Urinary bladder (tissue), 4 donors: ENCODE data around the gene C22orf23. TPM values are rescaled to one million over a fixed set of nuclear protein-coding genes. Genes with fewer than 3 reads are reported as not detected.
"Not testable (repeated sequence)": the region's sequence is repeated elsewhere in the genome, so short reads cannot be mapped to it uniquely, and the experiment has no call there.

Source experiments
- DNase-seq: peaks from one replicate; pipeline ENCODE4 v3.0.0-alpha.2; 2015; ENCODE audit errors: extremely low spot score
- H3K27ac ChIP-seq: one replicate; pipeline ENCODE4 v1.5.1; 2013; ENCODE audit warnings: low read depth, mild to moderate bottlenecking, moderate library complexity
- H3K36me3 ChIP-seq: one replicate; pipeline ENCODE4 v1.6.1; 2013; ENCODE audit warnings: mild to moderate bottlenecking, moderate library complexity; ENCODE audit not compliant: insufficient read depth
- H3K4me1 ChIP-seq: one replicate; pipeline ENCODE4 v1.6.1; 2013; ENCODE audit warnings: mild to moderate bottlenecking, moderate library complexity; ENCODE audit not compliant: insufficient read depth
- H3K4me3 ChIP-seq: one replicate; pipeline ENCODE4 v1.5.1; 2013; ENCODE audit warnings: low read depth, low read length
- WGBS: extraction: QIAGEN DNeasy Blood & Tissue Kit; methylation state at CpG from one replicate; pipeline ENCODE4 v1.1.7; 2013; 5-methylcytosine and 5-hydroxymethylcytosine counted together
- polyA plus RNA-seq: library from polyadenylated mRNA; stranded (reverse); fragments of 200-250 nt; gene quantifications from one replicate; pipeline ENCODE4 v1.2.3, GENCODE V29; 2013
- total RNA-seq: library from RNA; depleted of rRNA; stranded (reverse); fragments of >200 nt; gene quantifications from one replicate; pipeline ENCODE4 v1.2.3, GENCODE V29; 2014
- donor health status: healthy with polysubstance abuse.
- donor health status: healthy.

The C22orf23 gene
- total and polyA plus RNA-seq, 2 donors = 0.26 to 0.95 TPM

DNA sequence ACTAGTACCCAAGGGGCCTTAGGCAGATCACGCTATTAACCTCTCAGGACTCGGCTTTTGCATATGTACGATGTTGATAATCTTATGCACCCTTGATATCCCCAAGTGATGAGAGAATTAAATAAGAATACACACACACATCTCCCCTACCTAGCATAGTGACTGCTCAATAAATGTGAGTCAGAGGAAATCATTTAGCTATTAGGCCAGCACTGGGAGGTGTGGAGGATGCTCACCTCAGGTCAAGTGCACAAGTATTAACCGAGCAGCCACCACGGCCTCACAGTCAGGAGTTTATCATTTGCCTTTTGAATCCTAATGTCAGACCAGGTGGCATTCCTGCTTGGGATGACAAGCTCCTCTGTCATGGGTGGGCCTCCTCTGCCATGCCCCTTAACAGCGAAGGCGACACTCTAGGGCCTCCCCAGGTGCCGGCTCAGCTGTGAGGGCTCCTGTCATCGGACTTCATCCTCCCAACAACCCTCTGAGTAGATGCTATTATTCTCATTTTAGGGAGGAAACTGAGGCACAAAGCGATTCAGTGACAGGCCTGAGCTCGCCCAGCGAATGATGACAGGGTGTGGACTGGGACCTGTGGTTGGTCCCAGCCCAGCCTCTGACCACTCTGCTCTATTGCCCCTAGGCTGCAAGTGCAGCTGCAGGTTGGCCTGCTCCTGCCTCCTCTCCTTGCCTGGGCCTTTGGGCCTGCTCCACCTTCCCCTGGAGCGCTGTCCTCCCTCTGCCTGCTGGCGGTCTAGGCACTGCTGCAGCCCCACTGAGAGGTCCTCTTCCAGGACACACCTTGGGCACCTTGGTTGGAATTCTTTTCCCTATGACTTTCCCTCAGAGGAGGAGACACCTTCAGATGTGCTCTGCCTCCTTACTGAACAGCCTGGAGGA lies 36.0 kb upstream of the C22orf23 start:
- no peak overlapping the region for H3K27ac ChIP-seq
- no peak overlapping the region for H3K4me3 ChIP-seq
- H3K36me3 ChIP-seq = no peaks in the 10 kb centered on the region
- H3K4me1 ChIP-seq = no peaks in the 10 kb centered on the region
- DNase-seq = no peak
- WGBS = 83% methylated on average over 14 of the region's 14 CpGs

DNA sequence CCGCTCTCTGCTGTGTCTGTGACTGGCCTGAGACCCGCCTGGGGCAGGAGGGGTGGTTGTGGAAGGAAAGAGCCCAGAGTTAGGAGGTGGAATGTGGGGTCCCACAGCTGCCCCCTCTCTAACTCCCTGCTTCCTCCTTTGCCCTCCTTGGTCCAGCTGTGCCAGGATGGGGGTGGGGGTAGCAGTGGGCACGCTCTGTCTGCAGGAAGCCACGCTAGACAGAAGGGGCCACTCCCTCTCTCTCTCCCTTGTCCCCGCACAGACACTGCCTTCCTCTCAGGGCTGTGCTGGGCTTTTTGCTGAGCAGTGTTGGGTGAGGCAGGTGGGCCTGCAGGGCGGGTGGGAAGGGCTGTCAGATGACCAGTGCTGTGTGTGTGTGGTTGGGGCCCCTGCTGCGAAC lies 33.0 kb upstream of the C22orf23 start:
- no peak for DNase-seq
- 84% methylated on average over 7 of the region's 7 CpGs for WGBS
- no peaks in the 10 kb centered on the region for H3K36me3 ChIP-seq
- no peak overlapping the region for H3K27ac ChIP-seq
- H3K4me1 ChIP-seq = no peaks in the 10 kb centered on the region
- H3K4me3 ChIP-seq = no peak overlapping the region

DNA sequence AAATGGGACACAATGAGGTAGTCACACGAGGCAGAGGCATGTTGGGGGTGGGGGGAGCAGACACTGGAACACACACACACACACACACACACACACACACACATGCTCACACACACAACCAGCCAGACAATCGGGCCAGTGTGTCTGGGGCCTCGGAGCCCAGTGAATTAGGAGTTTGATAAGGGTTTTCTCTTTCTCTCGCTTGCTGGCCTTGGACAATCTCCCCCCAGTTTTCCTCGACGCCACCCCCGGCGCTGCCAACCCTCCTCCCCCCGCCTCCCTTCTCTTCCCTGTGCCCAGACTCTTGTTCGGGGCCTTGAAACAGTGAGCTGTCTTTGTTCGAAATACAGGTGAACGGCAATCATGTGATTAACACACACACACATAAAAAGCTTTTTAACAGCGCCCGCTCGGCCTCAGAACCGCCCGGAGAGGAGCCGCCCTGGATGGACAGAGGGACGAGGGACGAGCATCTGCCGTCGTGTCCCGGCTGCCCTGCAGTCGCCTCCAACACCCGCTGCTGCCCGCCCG lies 32.4 kb upstream of the C22orf23 start:
- no peak overlapping the region for H3K4me3 ChIP-seq
- 86% methylated on average over 27 of the region's 27 CpGs for WGBS
- H3K4me1 ChIP-seq = no peaks in the 10 kb centered on the region
- no peak for DNase-seq
- H3K36me3 ChIP-seq = no peaks in the 10 kb centered on the region
- no peak overlapping the region for H3K27ac ChIP-seq

DNA sequence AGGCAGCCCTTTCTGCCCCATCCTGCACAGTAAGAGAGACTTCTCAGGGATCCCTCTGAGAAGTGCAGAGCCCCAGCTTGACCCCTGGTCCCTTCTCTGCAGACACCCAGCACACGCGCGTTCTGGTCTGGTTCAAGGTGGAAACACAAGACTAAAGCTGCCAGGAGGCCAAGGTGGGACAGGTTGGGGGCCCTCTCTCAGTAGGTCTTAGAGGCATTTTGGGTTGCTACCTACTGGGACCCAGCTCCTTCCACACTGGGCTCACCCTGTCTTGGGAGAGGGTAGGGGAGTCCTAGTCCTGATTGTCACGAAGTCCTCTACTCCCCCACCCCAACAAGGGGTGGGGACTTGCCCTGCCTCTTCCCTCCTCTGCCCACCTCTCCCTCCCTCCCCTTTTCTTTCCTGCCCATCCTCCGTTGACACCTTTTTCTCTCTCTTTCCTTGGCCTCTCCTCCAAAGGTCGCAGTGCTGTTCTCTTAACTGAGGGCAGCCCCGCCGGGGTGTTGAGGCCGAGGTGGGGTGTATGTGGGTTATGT lies 31.7 kb upstream of the C22orf23 start:
- Histone ChIP-seq H3K36me3 (no peaks in the 10 kb centered on the region), H3K4me1 (no peaks in the 10 kb centered on the region), H3K4me3 (no peak overlapping the region), H3K27ac (no peak overlapping the region)
- WGBS = 84% methylated on average over 9 of the region's 9 CpGs
- no peak for DNase-seq

DNA sequence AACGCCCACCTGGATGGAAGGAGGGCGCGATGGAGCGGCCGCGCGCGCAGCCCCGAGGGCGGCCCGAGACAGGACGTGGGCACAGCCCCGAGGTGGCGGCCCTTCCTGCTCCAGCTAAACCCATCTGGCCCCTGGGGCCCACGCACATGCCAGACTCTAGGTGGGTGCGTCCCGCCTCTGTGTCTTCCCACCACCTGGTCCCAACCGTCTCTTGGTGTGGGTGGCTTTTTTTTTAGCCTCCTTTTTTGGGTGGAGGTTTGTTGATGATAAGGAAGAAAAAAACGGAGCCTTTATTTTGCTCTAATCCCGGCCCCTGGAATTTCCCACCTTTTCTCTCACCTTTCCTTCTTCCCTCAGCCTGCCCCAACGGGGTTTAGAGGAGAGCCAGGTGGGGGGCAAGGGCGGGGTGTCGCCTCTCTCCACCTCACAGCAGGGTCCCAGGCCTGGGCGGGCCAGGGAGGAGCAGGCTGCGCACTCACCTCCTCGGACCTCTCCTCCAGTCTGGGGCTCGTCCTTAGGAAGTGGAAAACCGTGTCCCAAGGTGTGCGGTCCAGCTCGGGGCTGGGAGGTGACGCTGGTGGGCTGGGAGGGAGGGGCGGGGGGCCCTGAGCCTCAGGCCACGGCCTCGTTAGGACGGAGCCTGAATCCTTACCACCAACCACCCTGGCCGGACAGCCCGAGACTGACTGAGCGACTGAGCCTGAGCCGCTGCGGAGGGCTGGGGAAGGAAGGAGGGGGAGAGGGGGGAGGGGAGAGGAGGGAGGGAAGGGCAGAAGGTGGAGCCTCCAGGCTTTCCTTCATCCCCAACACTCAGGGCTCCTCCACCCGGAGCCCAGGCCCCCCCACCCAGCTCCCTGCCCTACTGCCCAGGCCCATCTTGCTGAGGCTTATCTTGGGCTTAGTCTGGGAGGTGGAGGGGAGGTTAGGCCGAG lies 30.7 kb upstream of the C22orf23 start, which contains the start of gene SOX10:
Gene SOX10 (minus strand): TSS at position 696 of the 932 bp plus-strand sequence. CDS start 771 bp downstream, outside the sequence.
- Histone ChIP-seq H3K4me3 (no peak within 1 kb of the TSS), H3K4me1 (no peaks in the 10 kb centered on the region), H3K36me3 (no peaks in the 10 kb centered on the region), H3K27ac (no peak within 1 kb of the TSS)
- no peak for DNase-seq
- WGBS = 69% methylated on average over 42 of the region's 42 CpGs

DNA sequence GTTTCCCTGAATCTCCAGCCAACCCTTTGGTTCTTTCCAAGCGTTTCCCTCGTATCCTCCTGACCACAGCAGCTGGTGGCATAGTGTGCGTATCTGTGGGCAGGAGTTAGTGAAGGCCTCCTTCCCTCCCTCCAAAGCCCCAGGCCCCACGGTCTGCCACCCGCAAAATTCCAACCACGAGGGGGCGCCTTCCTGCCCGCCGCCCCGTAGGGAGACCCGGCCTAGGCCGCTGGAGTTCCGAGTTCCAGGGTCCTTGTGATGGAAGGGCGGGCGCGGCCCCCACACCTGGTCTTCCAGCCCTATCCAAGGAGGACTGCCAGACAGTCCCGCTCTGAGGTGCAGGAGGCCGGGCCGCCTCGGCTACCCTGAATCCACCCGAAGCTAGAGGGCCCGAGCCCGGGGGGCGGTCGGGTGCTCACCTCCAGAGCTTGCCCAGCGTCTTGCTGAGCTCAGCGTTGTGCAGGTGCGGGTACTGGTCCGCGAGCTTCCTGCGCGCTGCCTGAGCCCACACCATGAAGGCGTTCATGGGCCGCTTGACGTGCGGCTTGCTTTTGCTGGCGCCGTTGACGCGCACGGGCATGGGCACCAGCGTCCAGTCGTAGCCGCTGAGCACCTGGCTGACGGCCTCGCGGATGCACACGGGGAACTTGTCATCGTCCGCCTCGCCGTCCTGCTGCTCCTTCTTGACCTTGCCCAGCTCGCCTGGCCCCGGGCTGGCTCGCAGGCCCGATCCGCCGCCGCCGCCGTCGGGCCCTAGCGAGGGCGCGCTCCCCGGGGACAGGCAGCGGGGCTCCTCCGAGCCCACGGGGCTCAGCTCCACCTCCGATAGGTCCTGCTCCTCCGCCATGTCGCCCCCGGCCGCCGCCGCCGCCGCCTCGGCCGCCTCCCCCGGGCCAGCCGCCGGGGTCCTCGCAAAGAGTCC lies 29.8 kb upstream of the C22orf23 start:
- Histone ChIP-seq H3K36me3 (no peaks in the 10 kb centered on the region), H3K4me1 (no peaks in the 10 kb centered on the region), H3K27ac (no peak overlapping the region), H3K4me3 (no peak overlapping the region)
- no peak for DNase-seq
- 50% methylated on average over 84 of the region's 84 CpGs for WGBS

DNA sequence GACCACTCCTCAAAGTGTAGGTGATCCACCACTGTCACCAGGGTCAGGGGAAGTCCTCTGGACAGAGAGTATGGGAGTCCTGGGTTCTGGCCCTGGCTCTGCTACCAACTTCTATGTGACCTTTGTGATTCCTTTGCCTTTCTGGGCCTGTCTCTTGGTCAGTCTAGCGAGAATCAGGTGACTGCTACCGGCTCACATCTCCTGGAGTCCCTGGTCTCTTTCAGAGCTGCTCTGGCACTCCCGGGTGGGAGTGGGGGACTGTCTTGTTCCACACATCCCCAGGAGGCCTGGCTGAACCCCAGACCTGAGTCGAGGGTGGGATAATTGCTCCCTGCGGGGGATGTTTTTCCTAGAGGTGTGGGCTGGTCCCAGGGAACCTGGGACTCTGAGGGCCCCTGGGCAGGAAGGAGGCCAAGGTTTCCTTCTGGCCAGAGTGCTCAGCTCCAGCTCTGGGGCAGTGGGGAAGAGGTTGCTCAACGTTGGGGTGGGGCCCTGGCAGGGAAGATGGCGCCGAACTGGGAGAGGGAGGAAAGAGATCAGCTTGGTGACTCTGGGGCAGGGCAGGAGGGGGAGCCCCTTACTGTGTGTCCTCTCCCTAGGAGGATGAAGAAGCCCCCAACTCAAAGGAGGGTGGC lies 28.9 kb upstream of the C22orf23 start:
- H3K27ac ChIP-seq = no peak overlapping the region
- 80% methylated on average over 8 of the region's 8 CpGs for WGBS
- no peaks in the 10 kb centered on the region for H3K4me1 ChIP-seq
- no peaks in the 10 kb centered on the region for H3K36me3 ChIP-seq
- H3K4me3 ChIP-seq = no peak overlapping the region
- no peak for DNase-seq

DNA sequence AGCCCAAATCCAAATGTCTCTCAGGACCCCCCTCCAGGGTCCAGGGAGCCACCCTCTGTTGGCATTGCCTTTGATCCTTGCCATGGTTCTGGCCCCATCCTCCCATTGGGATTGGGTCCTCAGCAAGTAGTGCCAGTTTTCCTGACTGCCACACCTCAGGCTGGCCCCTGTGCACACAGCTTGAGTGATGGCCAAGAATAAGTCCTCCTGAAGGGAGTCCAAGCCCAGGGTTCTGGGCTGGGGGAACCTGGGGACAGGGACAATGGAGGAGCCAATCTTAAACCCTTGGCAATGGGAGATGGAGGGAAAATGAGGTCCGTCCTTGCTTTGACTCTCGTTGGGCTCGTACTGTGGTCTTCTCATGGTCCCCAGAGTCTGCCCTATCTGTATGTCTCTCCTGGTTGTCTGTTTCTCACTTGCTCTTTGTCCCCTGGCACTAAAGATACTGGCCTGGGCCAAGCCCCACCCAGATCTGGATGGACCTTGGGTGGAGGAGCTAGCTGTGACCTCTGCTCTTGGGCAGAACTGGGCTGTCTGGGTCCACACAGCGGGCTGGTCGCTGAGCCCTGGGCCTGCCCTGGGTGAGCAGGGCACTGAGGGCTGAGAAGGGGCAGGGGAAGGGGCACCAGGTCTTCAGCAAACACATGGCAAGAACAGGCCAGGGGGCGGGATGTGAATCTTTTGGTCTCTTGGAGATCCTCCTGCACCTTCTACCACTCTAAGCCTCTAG lies 28.0 kb upstream of the C22orf23 start:
- WGBS = 92% methylated on average over 6 of the region's 6 CpGs
- Histone ChIP-seq H3K4me1 (no peaks in the 10 kb centered on the region), H3K36me3 (no peaks in the 10 kb centered on the region), H3K4me3 (no peak overlapping the region), H3K27ac (no peak overlapping the region)
- no peak for DNase-seq

GRCh38 chr22:37979782-37980181 lies 26.4 kb upstream of the C22orf23 start:
- WGBS = 73% methylated on average over 8 of the region's 8 CpGs
- H3K27ac ChIP-seq = no peak overlapping the region
- DNase-seq = no peak
- no peaks in the 10 kb centered on the region for H3K4me1 ChIP-seq
- H3K36me3 ChIP-seq = no peaks in the 10 kb centered on the region
- H3K4me3 ChIP-seq = no peak overlapping the region

GRCh38 chr22:37976547-37976946 lies 23.1 kb upstream of the C22orf23 start:
- no peaks in the 10 kb centered on the region for H3K4me1 ChIP-seq
- no peak overlapping the region for H3K4me3 ChIP-seq
- 81% methylated on average over 4 of the region's 4 CpGs for WGBS
- no peak for DNase-seq
- H3K36me3 ChIP-seq = no peaks in the 10 kb centered on the region
- H3K27ac ChIP-seq = no peak overlapping the region

DNA sequence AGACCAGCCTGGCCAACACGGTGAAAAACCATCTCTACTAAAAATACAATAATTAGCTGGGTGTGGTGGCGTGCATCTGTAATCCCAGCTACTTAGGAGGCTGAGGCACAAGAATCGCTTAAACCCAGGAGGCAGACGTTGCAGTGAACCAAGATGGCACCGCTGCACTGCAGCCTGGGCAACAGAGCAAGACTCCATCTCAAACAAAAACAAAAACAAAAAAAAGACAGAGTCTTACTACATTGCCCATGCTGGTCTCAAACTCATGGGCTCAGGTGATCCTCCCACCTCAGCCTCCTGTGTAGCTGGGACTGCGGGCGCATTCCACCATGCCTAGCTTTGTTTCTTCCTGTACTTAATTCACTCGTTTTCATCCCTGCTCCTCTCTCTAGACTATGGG lies 22.6 kb upstream of the C22orf23 start:
- H3K27ac ChIP-seq = not testable (repeated sequence)
- 91% methylated on average over 8 of the region's 8 CpGs for WGBS

DNA sequence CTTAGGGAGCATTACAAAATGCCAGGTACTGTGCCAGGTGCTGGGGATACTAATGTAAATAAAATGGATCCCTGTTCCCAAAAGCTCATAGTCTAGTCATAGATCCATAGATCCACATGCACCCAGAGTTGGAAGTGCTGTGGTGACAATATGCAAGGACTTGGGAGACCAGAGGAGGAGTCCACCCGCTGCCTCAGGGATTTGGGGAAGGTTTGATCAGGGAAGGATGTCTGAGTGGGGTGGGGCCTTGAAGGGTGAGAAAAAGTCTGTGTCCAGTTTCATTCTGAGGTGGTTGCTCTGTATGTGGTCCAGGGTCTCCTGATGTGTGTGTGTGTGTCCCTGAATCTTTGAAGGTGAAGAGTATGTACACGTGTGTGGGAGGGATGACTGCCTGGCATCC lies 21.8 kb upstream of the C22orf23 start:
- Histone ChIP-seq H3K4me1 (no peaks in the 10 kb centered on the region), H3K4me3 (no peak overlapping the region), H3K27ac (no peak overlapping the region), H3K36me3 (no peaks in the 10 kb centered on the region)
- WGBS = 85% methylated on average over 2 of the region's 2 CpGs
- DNase-seq = no peak

More for the DNA sequence above, 22.6 kb upstream of the C22orf23 start:
- H3K36me3 ChIP-seq, H3K4me1 ChIP-seq, DNase-seq, H3K4me3 ChIP-seq: not testable (repeated sequence)
